HUES64 (cell line): ENCODE measurements around the gene CDH20.

Experiments
- H3K27ac ChIP-seq: 2 replicates; pipeline ENCODE4 v1.7.0; 2013; ENCODE audit warnings: low read depth, low read length, inconsistent platforms
- H3K27me3 ChIP-seq: 2 replicates; pipeline ENCODE4 v1.6.1; 2013; ENCODE audit warnings: mild to moderate bottlenecking, low read length; ENCODE audit not compliant: insufficient read depth
- H3K36me3 ChIP-seq: 2 replicates; pipeline ENCODE4 v1.6.1; 2013; ENCODE audit warnings: mild to moderate bottlenecking, low read length; ENCODE audit not compliant: insufficient read depth
- H3K4me1 ChIP-seq: 2 replicates; pipeline ENCODE4 v1.6.1; 2013; ENCODE audit warnings: mild to moderate bottlenecking, low read length, moderate library complexity; ENCODE audit not compliant: insufficient read depth
- H3K4me3 ChIP-seq: 2 replicates; pipeline ENCODE4 v1.5.1; 2013; ENCODE audit warnings: mild to moderate bottlenecking, low read length, moderate library complexity
- H3K9ac ChIP-seq: 2 replicates; pipeline ENCODE4 v1.6.1; 2013; ENCODE audit warnings: mild to moderate bottlenecking, low read depth, low read length
- H3K9me3 ChIP-seq: 2 replicates; pipeline ENCODE4 v1.6.1; 2013; ENCODE audit warnings: low read depth, low read length; ENCODE audit not compliant: insufficient read depth
- WGBS: fragments of 150-250, 120-280 bp; methylation state at CpG from one replicate; pipeline ENCODE4 v1.1.7; 2013; ENCODE audit warnings: missing lambda C conversion rate; 5-methylcytosine and 5-hydroxymethylcytosine counted together

Gene CDH20

DNA sequence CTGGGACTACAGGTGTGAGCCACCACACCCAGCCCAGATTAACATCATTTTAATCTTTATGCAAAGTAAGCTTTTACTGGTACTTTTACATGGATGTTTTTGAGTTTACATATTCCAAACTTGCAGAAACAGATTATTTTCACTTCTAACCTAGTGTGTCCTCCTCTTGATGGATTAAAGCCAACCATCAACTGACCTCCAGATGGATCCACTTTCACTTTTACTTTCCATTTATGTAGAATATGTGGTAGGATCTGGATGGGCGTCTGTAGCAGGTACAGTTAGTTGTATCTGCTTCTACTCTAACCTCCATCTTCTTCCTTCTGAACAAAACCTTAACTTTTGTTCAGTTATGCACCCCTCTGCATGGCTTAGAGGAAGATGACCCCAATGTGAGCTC is 264.1 kb downstream of the CDH20 start:
- WGBS = no CpG with 5 or more reads among the region's 1 CpG
- no peak overlapping the region for H3K4me3 ChIP-seq
- H3K27ac ChIP-seq = no peak overlapping the region
- no peaks in the 10 kb centered on the region for H3K9me3 ChIP-seq
- H3K27me3 ChIP-seq = no peaks in the 10 kb centered on the region
- peaks cover 9% of the 10 kb centered on the region; the same call in 1 of the 2 replicates for H3K4me1 ChIP-seq
- H3K9ac ChIP-seq = no peak overlapping the region
- no peaks in the 10 kb centered on the region for H3K36me3 ChIP-seq

DNA sequence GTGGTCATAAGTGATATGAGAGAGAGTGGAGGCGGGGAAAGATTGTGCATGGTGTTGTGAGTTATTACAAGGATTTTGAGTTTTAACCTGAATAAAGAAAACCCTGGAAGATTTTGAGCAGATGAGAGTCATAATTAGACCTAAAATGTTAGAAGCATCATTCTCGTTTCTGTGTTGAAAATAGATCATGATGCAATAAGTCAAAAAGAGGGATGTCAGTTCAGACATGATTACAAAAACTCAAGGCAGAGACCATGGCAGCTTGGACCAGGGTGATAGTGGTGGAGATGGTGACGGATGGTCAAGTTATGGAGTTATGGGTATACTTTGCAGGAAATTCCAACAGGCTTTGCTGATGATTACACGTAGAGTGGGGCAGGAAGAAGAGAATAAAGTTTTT is 267.2 kb downstream of the CDH20 start:
- no peak overlapping the region for H3K4me3 ChIP-seq
- no peaks in the 10 kb centered on the region for H3K36me3 ChIP-seq
- WGBS = 93% methylated on average over 4 of the region's 4 CpGs
- no peaks in the 10 kb centered on the region for H3K9me3 ChIP-seq
- no peaks in the 10 kb centered on the region for H3K27me3 ChIP-seq
- H3K4me1 ChIP-seq = peaks cover 19% of the 10 kb centered on the region
- no peak overlapping the region for H3K27ac ChIP-seq
- no peak overlapping the region for H3K9ac ChIP-seq

GRCh38 chr18:61602836-61603235 is 269.6 kb downstream of the CDH20 start:
- Histone ChIP-seq H3K4me1 (peaks cover 41% of the 10 kb centered on the region), H3K9ac (no peak overlapping the region), H3K27me3 (no peaks in the 10 kb centered on the region), H3K4me3 (no peak overlapping the region), H3K27ac (no peak overlapping the region), H3K36me3 (no peaks in the 10 kb centered on the region), H3K9me3 (no peaks in the 10 kb centered on the region)
- no CpG with 5 or more reads among the region's 2 CpGs for WGBS
